H1 (cell line): ENCODE results near the gene WDFY3. TPM values are rescaled to one million over a fixed set of nuclear protein-coding genes. Genes with fewer than 3 reads are reported as not detected.

Experiments used
- CTCF ChIA-PET: fragments of 300-600 bp; sonication (Branson Sonifier 250); formaldehyde crosslinking; loops from one replicate; lab custom pipeline; 2021; ENCODE audit not compliant: partially characterized antibody; lab: Charles Lee
- POLR2A ChIA-PET: fragments of 300-600 bp; sonication (Branson Sonifier 250); formaldehyde crosslinking; loops from one replicate; lab custom pipeline; 2021; ENCODE audit warnings: inconsistent platforms; ENCODE audit not compliant: partially characterized antibody; lab: Charles Lee
- DNase-seq, 2 experiments: peaks; one replicate each; pipeline versions ENCODE4 v3.0.0 to v3.0.0-alpha.2; 2010 to 2022; ENCODE audit warnings: low spot score in 2 of 2, low read depth in 1 of 2, mixed read lengths in 1 of 2
- FAIRE-seq: peaks from 2 replicates; lab custom pipeline; 2011; peaks lifted over from hg19 to GRCh38; lab: Jason Lieb, UNC
- H2AFZ ChIP-seq: 2 replicates; pipeline ENCODE4 v1.8.1; 2012; ENCODE audit warnings: low read length, inconsistent platforms
- H2AK5ac ChIP-seq: 2 replicates; pipeline ENCODE4 v1.6.1; 2013; ENCODE audit warnings: low read depth, low read length
- H2BK120ac ChIP-seq: replicated peaks from 2 replicates; pipeline ENCODE3; 2013; ENCODE audit warnings: low read depth, low read length, inconsistent platforms
- H2BK12ac ChIP-seq: 2 replicates; pipeline ENCODE4 v1.6.1; 2013; ENCODE audit warnings: low read depth, low read length
- H2BK15ac ChIP-seq: 2 replicates; pipeline ENCODE4 v1.6.1; 2013; ENCODE audit warnings: low read length
- H2BK20ac ChIP-seq: 2 replicates; pipeline ENCODE4 v1.6.1; 2013; ENCODE audit warnings: low read length
- H2BK5ac ChIP-seq: 2 replicates; pipeline ENCODE4 v1.6.1; 2013; ENCODE audit warnings: low read depth, low read length
- H3K14ac ChIP-seq: 2 replicates; pipeline ENCODE4 v1.6.1; 2013; ENCODE audit warnings: inconsistent platforms; ENCODE audit not compliant: insufficient read length
- H3K18ac ChIP-seq: 2 replicates; pipeline ENCODE4 v1.6.1; 2013; ENCODE audit warnings: low read length; ENCODE audit errors: extremely low read depth
- H3K23ac ChIP-seq: 2 replicates; pipeline ENCODE4 v1.6.1; 2013; ENCODE audit warnings: inconsistent platforms; ENCODE audit not compliant: insufficient read length
- H3K23me2 ChIP-seq: 2 replicates; pipeline ENCODE4 v1.6.1; 2013; ENCODE audit warnings: low read depth, low read length
- H3K27ac ChIP-seq: 2 replicates; pipeline ENCODE4 v1.6.1; 2011; ENCODE audit warnings: low read depth, low read length, inconsistent platforms
- H3K27me3 ChIP-seq, 4 experiments: replicated peaks in 1 of 4; 1 replicate in 1 of 4; 2 replicates in 3 of 4; pipeline versions ENCODE4 v1.6.1 to v1.8.1; 2011 to 2013; ENCODE audit warnings: low read length in 3 of 4, mild to moderate bottlenecking in 3 of 4, inconsistent platforms in 2 of 4, mixed read lengths in 2 of 4, moderate library complexity in 1 of 4; ENCODE audit not compliant: control insufficient read depth in 3 of 4, insufficient read depth in 3 of 4; ENCODE audit errors: extremely low read depth in 1 of 4
- H3K36me3 ChIP-seq, 4 experiments: 2 replicates each; pipeline versions ENCODE4 v1.6.1 to v1.8.1; 2011 to 2013; ENCODE audit warnings: mild to moderate bottlenecking in 4 of 4, low read length in 3 of 4, moderate library complexity in 2 of 4, control low read depth in 1 of 4, inconsistent platforms in 1 of 4; ENCODE audit not compliant: insufficient read depth in 4 of 4, control insufficient read depth in 2 of 4
- H3K4ac ChIP-seq: replicated peaks from 2 replicates; pipeline ENCODE3; 2013; ENCODE audit warnings: low read length, low read depth, mixed read lengths, inconsistent platforms; ENCODE audit not compliant: insufficient read length
- H3K4me1 ChIP-seq, 4 experiments: replicated peaks in 1 of 4; 1 replicate in 1 of 4; 2 replicates in 3 of 4; pipeline versions ENCODE4 v1.6.1 to v1.8.1; 2011 to 2013; ENCODE audit warnings: low read length in 3 of 4, inconsistent platforms in 2 of 4, mixed read lengths in 1 of 4; ENCODE audit not compliant: insufficient read depth in 4 of 4, control insufficient read depth in 3 of 4
- H3K4me2 ChIP-seq, 2 experiments: 2 replicates each; pipeline versions ENCODE4 v1.6.1 to v1.8.1; 2011 to 2013; ENCODE audit warnings: low read depth in 2 of 2, low read length in 2 of 2, control low read depth in 1 of 2, inconsistent platforms in 1 of 2, mild to moderate bottlenecking in 1 of 2; ENCODE audit not compliant: insufficient read depth in 1 of 2
- H3K4me3 ChIP-seq, 4 experiments: fragments of 200-600, 300-600 bp in 1 of 4; sonication (generic), shearing (Covaris generic), sonication (Bioruptor Twin) in 1 of 4; 2 replicates each; pipeline versions ENCODE4 v1.5.1 to v1.8.1; 2011 to 2016; ENCODE audit warnings: low read length in 4 of 4, low read depth in 3 of 4, control low read depth in 2 of 4, inconsistent platforms in 2 of 4, mild to moderate bottlenecking in 2 of 4, mixed read lengths in 1 of 4, moderate library complexity in 1 of 4; ENCODE audit not compliant: insufficient read depth in 2 of 4; ENCODE audit errors: extremely low read depth in 1 of 4
- H3K56ac ChIP-seq: replicated peaks from 2 replicates; pipeline ENCODE3; 2013; ENCODE audit warnings: low read depth, mild to moderate bottlenecking, mixed read lengths, low read length, inconsistent platforms; ENCODE audit not compliant: insufficient read length
- H3K79me1 ChIP-seq: 2 replicates; pipeline ENCODE4 v1.6.1; 2013; ENCODE audit warnings: low read depth, low read length, control low read depth
- H3K79me2 ChIP-seq, 2 experiments: 2 replicates each; pipeline versions ENCODE4 v1.6.1 to v1.8.1; 2012 to 2013; ENCODE audit warnings: low read length in 2 of 2, mild to moderate bottlenecking in 2 of 2, inconsistent platforms in 1 of 2; ENCODE audit not compliant: insufficient read depth in 2 of 2, control insufficient read depth in 1 of 2
- H3K9ac ChIP-seq, 4 experiments: replicated peaks in 1 of 4; 1 replicate in 1 of 4; 2 replicates in 3 of 4; pipeline versions ENCODE4 v1.6.1 to v1.8.1; 2011 to 2013; ENCODE audit warnings: low read depth in 3 of 4, low read length in 3 of 4, control low read depth in 2 of 4, mild to moderate bottlenecking in 2 of 4, moderate library complexity in 2 of 4, inconsistent platforms in 1 of 4; ENCODE audit errors: extremely low read depth in 1 of 4
- H3K9me3 ChIP-seq, 2 experiments: 2 replicates each; pipeline versions ENCODE4 v1.6.1 to v1.8.1; 2012 to 2013; ENCODE audit warnings: mild to moderate bottlenecking in 2 of 2, moderate library complexity in 2 of 2, control low read depth in 1 of 2, inconsistent platforms in 1 of 2, low read depth in 1 of 2, low read length in 1 of 2, mixed read lengths in 1 of 2; ENCODE audit not compliant: insufficient read depth in 2 of 2
- H4K20me1 ChIP-seq, 2 experiments: replicated peaks in 1 of 2; 2 replicates each; pipeline versions ENCODE3 to v1.8.1; 2011 to 2013; ENCODE audit warnings: inconsistent platforms in 2 of 2, low read length in 2 of 2, mild to moderate bottlenecking in 1 of 2; ENCODE audit not compliant: insufficient read depth in 2 of 2, control insufficient read depth in 1 of 2
- H4K5ac ChIP-seq: 2 replicates; pipeline ENCODE4 v1.6.1; 2013; ENCODE audit warnings: low read length, low read depth, mixed read lengths, inconsistent platforms; ENCODE audit not compliant: insufficient read length
- H4K8ac ChIP-seq: 2 replicates; pipeline ENCODE4 v1.8.0; 2013; ENCODE audit warnings: mild to moderate bottlenecking, moderate library complexity, low read length, inconsistent platforms; ENCODE audit not compliant: insufficient read depth; ENCODE audit errors: extremely low read depth
- H4K91ac ChIP-seq: replicated peaks from 2 replicates; pipeline ENCODE3; 2013; ENCODE audit warnings: low read length, mixed read lengths, inconsistent platforms; ENCODE audit not compliant: insufficient read length
- GABPA ChIP-seq: IDR thresholded peaks from 2 replicates; pipeline ENCODE4 v1.6.1; 2011; ENCODE audit warnings: mild to moderate bottlenecking, low read length, moderate library complexity, borderline replicate concordance; ENCODE audit not compliant: insufficient read depth
- JUND ChIP-seq: IDR thresholded peaks from 2 replicates; pipeline ENCODE4 v1.6.1; 2011; ENCODE audit warnings: mild to moderate bottlenecking, improper control_type of control experiment, low read length
- PHF8 ChIP-seq: fragments of 200-600 bp; sonication (generic); conservative IDR thresholded peaks from 2 replicates; pipeline ENCODE4 v1.7.1; 2012; ENCODE audit warnings: low read depth, mild to moderate bottlenecking, inconsistent platforms, low read length, moderate library complexity
- RBBP5 ChIP-seq: IDR thresholded peaks from 2 replicates; pipeline ENCODE4 v1.7.1; 2012; ENCODE audit warnings: low read depth, mild to moderate bottlenecking, inconsistent platforms, low read length, moderate library complexity, borderline replicate concordance
- SIN3A ChIP-seq, 2 experiments: IDR thresholded peaks in 1 of 2; conservative IDR thresholded peaks in 1 of 2; 2 replicates each; pipeline ENCODE4 v1.6.1; 2011 to 2012; ENCODE audit warnings: low read length in 2 of 2, improper control_type of control experiment in 1 of 2, low read depth in 1 of 2, mild to moderate bottlenecking in 1 of 2
- SIX5 ChIP-seq: IDR thresholded peaks from 2 replicates; pipeline ENCODE4 v1.6.1; 2011; ENCODE audit warnings: mild to moderate bottlenecking, low read depth, low read length
- SP1 ChIP-seq: IDR thresholded peaks from 2 replicates; pipeline ENCODE4 v1.6.1; 2011; ENCODE audit warnings: low read depth, low read length
- SP4 ChIP-seq: IDR thresholded peaks from 2 replicates; pipeline ENCODE4 v1.6.1; 2012; ENCODE audit warnings: low read length, inconsistent platforms
- TAF7 ChIP-seq: optimal IDR thresholded peaks from 2 replicates; pipeline ENCODE3; 2011; ENCODE audit warnings: low read depth, mild to moderate bottlenecking, inconsistent platforms, low read length, moderate library complexity, borderline replicate concordance
- TBP ChIP-seq: IDR thresholded peaks from 2 replicates; pipeline ENCODE4 v1.6.1; 2011; ENCODE audit warnings: low read depth, low read length, improper control_type of control experiment
- WGBS, 2 experiments: shearing (Covaris generic) in 1 of 2; methylation state at CpG; one replicate each; pipeline versions ENCODE4 v1.1.6 to v1.1.7; 2013 to 2015; ENCODE audit warnings: low lambda C conversion rate in 2 of 2, mixed read lengths in 2 of 2, inconsistent platforms in 1 of 2, low coverage in 1 of 2, missing lambda C conversion rate in 1 of 2; ENCODE audit not compliant: insufficient replicate concordance in 2 of 2, insufficient coverage in 1 of 2, insufficient read length in 1 of 2; ENCODE audit errors: extremely low coverage in 1 of 2, missing lambda C conversion rate in 1 of 2; 5-methylcytosine and 5-hydroxymethylcytosine counted together
- polyA plus RNA-seq, 7 experiments: library from polyadenylated mRNA; depleted of rRNA in 3 of 7; stranded (reverse) in 5 of 7; unstranded in 2 of 7; fragments of >200 nt in 5 of 7; fragments of 200-250 nt in 2 of 7; gene quantifications; 1 replicate in 5 of 7; 2 replicates in 1 of 7; 4 replicates in 1 of 7; pipeline versions ENCODE4 v1.2.1 to v1.2.3, GENCODE V29; 2011 to 2013; ENCODE audit warnings: missing spikeins in 2 of 7, mixed read lengths in 2 of 7
- total RNA-seq: library from RNA; stranded (reverse); fragmentation: NEBNext Ultra II Directional; extraction: Animal tissue kit (Norgen Biotek cat#: 25700); gene quantifications from 2 replicates; pipeline ENCODE4 v1.2.1, GENCODE V29; 2021
- TF ChIP-seq, protein P1 (sequence below): IDR thresholded peaks from 2 replicates; pipeline ENCODE4 v1.6.1; 2011; ENCODE audit warnings: low read depth, mild to moderate bottlenecking, low read length; ENCODE audit not compliant: insufficient read depth

The WDFY3 gene
- total and polyA plus RNA-seq, 2 of the 8 experiments (the other 6 are each of a cell fraction or from before 2014, with no cell fraction given) = 25.6 to 62.4 TPM

DNA sequence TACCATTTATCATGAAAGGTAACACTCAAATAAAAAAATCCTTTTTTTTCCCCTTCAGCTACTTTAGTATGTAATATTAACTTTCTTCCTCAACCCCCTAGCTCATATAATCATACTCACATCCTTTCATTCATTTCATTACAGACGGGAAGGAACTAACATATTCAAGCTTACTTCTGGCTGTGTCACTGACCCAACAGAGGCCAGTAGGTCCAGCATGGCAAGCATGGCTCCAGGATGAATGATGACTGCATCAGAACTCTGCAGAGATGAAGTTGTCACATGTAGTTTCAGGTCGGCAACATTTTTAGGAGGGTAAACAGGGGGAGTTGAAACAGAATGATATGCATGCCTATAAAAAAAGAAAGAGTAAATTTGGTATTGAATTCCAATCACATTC lies 163.4 kb downstream of the WDFY3 start:
- no peak overlapping the region for H3K4me3 ChIP-seq
- H3K4me1 ChIP-seq = no peaks in the 10 kb centered on the region
- DNase-seq (no peak), FAIRE-seq (no peak)
- CTCF ChIA-PET = interaction anchor here (1.2 kb wide), 1 partner anchor 167 kb away, joined by 3 read pairs; no protein-coding TSS in a partner anchor
- no peak overlapping the region for H2BK15ac ChIP-seq
- no peaks in the 10 kb centered on the region; the same call in 1 of the 2 replicates for H3K79me1 ChIP-seq
- no peak overlapping the region for H3K9ac ChIP-seq
- no peaks in the 10 kb centered on the region for H3K27me3 ChIP-seq
- no peak overlapping the region for H4K5ac ChIP-seq
- H2BK120ac ChIP-seq = no peak overlapping the region
- H3K4ac ChIP-seq = no peak overlapping the region
- peaks cover 0 to 12% (median 4%) of the 10 kb centered on the region in 4 experiments; a peak in 3 of 8 replicates for H3K36me3 ChIP-seq
- TF ChIP-seq JUND = no peak
- no peak for TF ChIP-seq TAF7
- no peak for TF ChIP-seq GABPA
- no peak for TF ChIP-seq SP1
- TF ChIP-seq TBP = no peak
- no peak for TF ChIP-seq SP4
- TF ChIP-seq SIN3A (conservative IDR thresholded peaks at IDR 0.05 in 1 of 2, IDR thresholded peaks at IDR 0.05 in 1 of 2; ENCODE audit: low read depth in 1 of 2, low read length in 2 of 2) = no peak
- TF ChIP-seq RBBP5 = no peak
- no peak for TF ChIP-seq SIX5
- TF ChIP-seq PHF8 = no peak
- TF ChIP-seq, protein P1, sequence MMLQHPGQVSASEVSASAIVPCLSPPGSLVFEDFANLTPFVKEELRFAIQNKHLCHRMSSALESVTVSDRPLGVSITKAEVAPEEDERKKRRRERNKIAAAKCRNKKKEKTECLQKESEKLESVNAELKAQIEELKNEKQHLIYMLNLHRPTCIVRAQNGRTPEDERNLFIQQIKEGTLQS = no peak
- TF ChIP-seq, all 59 proteins: peak for 0
- H2BK20ac ChIP-seq = no peak overlapping the region
- H3K79me2 ChIP-seq = no peaks in the 10 kb centered on the region
- H3K14ac ChIP-seq = no peak overlapping the region
- H3K4me2 ChIP-seq = no peak overlapping the region
- 88% methylated on average over 2 of the region's 2 CpGs; no CpG with 5 or more reads in 1 of the 2 experiments for WGBS, 2 experiments
- no peak overlapping the region for H2BK12ac ChIP-seq
- no peak overlapping the region for H3K23ac ChIP-seq
- no peaks in the 10 kb centered on the region for H3K9me3 ChIP-seq
- no peaks in the 10 kb centered on the region for H3K23me2 ChIP-seq
- no peak overlapping the region for H4K91ac ChIP-seq
- H2AK5ac ChIP-seq = no peak overlapping the region
- H4K20me1 ChIP-seq = no peaks in the 10 kb centered on the region
- no peak overlapping the region for H3K56ac ChIP-seq
- H2AFZ ChIP-seq = no peak overlapping the region
- no peak overlapping the region for H2BK5ac ChIP-seq
- no peak overlapping the region for H4K8ac ChIP-seq
- POLR2A ChIA-PET = no interaction called here
- no peak overlapping the region for H3K18ac ChIP-seq
- H3K27ac ChIP-seq = no peak overlapping the region
